ENCODE results near the gene CFAP54. TPM values are rescaled to one million over a fixed set of nuclear protein-coding genes. Genes with fewer than 3 reads are reported as not detected.

Gene CFAP54
- polyA plus RNA-seq, 1 of the 3 experiments (the other 2 are of a cell fraction): 0.87 TPM

DNA sequence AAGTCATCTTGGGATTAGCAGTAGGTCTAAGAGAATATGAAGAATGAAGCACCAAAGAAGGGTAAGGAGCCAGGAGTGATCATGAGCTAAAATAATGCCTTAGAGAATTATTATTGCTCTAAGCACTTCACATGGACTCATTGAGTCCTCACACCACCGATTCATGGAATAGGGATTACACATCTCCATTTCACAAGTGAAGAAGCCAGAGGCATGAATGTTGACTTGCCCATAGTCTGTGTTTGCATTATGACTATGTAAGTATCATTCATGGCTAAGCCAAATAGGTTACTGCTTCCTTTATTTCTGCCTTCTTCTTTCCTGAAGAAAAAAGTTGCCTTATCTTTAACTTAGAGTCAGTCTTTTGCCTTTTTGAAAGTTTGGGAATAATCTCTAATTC lies 318.4 kb downstream of the CFAP54 start:
- CTCF ChIA-PET: no interaction called here

More for the DNA sequence above, 318.4 kb downstream of the CFAP54 start:
- Histone ChIP-seq H3K4me2 (no peak overlapping the region), H3K79me2 (ENCODE audit: insufficient read depth) (no peaks in the 10 kb centered on the region), H3K4me1 (ENCODE audit: control insufficient read depth in 1 of 2, insufficient read depth in 2 of 2, low read depth in 1 of 2, low read length in 1 of 2) (0 out of 4 replicates have a peak, but pooled peaks cover 0 to 6% of the 10 kb centered on the region in 2 experiments), H3K9ac (no peak overlapping the region), H3K27me3 (ENCODE audit: insufficient read depth) (no peaks in the 10 kb centered on the region), H3K9me3 (no peaks in the 10 kb centered on the region), H3K27ac (ENCODE audit: low read depth in 2 of 2, low read length in 1 of 2) (no peak overlapping the region), H3F3A (replicated peaks; ENCODE audit: insufficient read depth) (no peaks in the 10 kb centered on the region), H3K4me3 (ENCODE audit: low read depth in 2 of 2, low read length in 1 of 2) (no peak overlapping the region), H3K36me3 (replicated peaks in 1 of 2; ENCODE audit: control insufficient read depth in 1 of 2, insufficient read depth in 2 of 2, low read length in 1 of 2) (no peaks in the 10 kb centered on the region), H4K20me1 (ENCODE audit: insufficient read depth) (no peaks in the 10 kb centered on the region), H3K9me2 (no peaks in the 10 kb centered on the region), H2AFZ (ENCODE audit: low read depth) (no peak overlapping the region)
- no peak for DNase-seq
- TF ChIP-seq GABPA (IDR thresholded peaks at IDR 0.05; ENCODE audit: low read depth) (no peak), TEAD4 (IDR thresholded peaks at IDR 0.05; ENCODE audit: borderline replicate concordance, insufficient read depth) (no peak), SMC3 (IDR thresholded peaks at IDR 0.05; ENCODE audit: low read depth, low read length) (no peak), JUND (IDR thresholded peaks at IDR 0.05) (no peak), CHD2 (IDR thresholded peaks at IDR 0.05; ENCODE audit: low read length, partially characterized antibody) (no peak), YY1 (IDR thresholded peaks at IDR 0.05; ENCODE audit: low read depth) (no peak), NFIC (IDR thresholded peaks at IDR 0.05; ENCODE audit: borderline replicate concordance) (no peak), RXRA (IDR thresholded peaks at IDR 0.05; ENCODE audit: borderline replicate concordance, low read depth) (no peak), NRF1 (IDR thresholded peaks at IDR 0.05; ENCODE audit: low read depth, low read length) (no peak), FOSL2 (IDR thresholded peaks at IDR 0.05; ENCODE audit: borderline replicate concordance, low read depth) (no peak), MXI1 (IDR thresholded peaks at IDR 0.05; ENCODE audit: low read depth, low read length) (no peak), RFX5 (IDR thresholded peaks at IDR 0.05; ENCODE audit: low read length) (no peak), EZH2phosphoT487 (IDR thresholded peaks at IDR 0.05; ENCODE audit: borderline replicate concordance, low read depth) (no peak)
- TF ChIP-seq, protein P1, sequence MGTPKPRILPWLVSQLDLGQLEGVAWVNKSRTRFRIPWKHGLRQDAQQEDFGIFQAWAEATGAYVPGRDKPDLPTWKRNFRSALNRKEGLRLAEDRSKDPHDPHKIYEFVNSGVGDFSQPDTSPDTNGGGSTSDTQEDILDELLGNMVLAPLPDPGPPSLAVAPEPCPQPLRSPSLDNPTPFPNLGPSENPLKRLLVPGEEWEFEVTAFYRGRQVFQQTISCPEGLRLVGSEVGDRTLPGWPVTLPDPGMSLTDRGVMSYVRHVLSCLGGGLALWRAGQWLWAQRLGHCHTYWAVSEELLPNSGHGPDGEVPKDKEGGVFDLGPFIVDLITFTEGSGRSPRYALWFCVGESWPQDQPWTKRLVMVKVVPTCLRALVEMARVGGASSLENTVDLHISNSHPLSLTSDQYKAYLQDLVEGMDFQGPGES (IDR thresholded peaks at IDR 0.05; ENCODE audit: low read depth, low read length): no peak
- TF ChIP-seq, protein P2, sequence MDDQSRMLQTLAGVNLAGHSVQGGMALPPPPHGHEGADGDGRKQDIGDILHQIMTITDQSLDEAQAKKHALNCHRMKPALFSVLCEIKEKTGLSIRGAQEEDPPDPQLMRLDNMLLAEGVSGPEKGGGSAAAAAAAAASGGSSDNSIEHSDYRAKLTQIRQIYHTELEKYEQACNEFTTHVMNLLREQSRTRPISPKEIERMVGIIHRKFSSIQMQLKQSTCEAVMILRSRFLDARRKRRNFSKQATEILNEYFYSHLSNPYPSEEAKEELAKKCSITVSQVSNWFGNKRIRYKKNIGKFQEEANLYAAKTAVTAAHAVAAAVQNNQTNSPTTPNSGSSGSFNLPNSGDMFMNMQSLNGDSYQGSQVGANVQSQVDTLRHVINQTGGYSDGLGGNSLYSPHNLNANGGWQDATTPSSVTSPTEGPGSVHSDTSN (IDR thresholded peaks at IDR 0.05): no peak
- TF ChIP-seq, protein P3, sequence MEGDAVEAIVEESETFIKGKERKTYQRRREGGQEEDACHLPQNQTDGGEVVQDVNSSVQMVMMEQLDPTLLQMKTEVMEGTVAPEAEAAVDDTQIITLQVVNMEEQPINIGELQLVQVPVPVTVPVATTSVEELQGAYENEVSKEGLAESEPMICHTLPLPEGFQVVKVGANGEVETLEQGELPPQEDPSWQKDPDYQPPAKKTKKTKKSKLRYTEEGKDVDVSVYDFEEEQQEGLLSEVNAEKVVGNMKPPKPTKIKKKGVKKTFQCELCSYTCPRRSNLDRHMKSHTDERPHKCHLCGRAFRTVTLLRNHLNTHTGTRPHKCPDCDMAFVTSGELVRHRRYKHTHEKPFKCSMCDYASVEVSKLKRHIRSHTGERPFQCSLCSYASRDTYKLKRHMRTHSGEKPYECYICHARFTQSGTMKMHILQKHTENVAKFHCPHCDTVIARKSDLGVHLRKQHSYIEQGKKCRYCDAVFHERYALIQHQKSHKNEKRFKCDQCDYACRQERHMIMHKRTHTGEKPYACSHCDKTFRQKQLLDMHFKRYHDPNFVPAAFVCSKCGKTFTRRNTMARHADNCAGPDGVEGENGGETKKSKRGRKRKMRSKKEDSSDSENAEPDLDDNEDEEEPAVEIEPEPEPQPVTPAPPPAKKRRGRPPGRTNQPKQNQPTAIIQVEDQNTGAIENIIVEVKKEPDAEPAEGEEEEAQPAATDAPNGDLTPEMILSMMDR (IDR thresholded peaks at IDR 0.05): no peak
- TF ChIP-seq, protein P4, sequence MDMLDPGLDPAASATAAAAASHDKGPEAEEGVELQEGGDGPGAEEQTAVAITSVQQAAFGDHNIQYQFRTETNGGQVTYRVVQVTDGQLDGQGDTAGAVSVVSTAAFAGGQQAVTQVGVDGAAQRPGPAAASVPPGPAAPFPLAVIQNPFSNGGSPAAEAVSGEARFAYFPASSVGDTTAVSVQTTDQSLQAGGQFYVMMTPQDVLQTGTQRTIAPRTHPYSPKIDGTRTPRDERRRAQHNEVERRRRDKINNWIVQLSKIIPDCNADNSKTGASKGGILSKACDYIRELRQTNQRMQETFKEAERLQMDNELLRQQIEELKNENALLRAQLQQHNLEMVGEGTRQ (IDR thresholded peaks at IDR 0.05; ENCODE audit: borderline replicate concordance, low read depth, low read length): no peak
- TF ChIP-seq, protein P5, sequence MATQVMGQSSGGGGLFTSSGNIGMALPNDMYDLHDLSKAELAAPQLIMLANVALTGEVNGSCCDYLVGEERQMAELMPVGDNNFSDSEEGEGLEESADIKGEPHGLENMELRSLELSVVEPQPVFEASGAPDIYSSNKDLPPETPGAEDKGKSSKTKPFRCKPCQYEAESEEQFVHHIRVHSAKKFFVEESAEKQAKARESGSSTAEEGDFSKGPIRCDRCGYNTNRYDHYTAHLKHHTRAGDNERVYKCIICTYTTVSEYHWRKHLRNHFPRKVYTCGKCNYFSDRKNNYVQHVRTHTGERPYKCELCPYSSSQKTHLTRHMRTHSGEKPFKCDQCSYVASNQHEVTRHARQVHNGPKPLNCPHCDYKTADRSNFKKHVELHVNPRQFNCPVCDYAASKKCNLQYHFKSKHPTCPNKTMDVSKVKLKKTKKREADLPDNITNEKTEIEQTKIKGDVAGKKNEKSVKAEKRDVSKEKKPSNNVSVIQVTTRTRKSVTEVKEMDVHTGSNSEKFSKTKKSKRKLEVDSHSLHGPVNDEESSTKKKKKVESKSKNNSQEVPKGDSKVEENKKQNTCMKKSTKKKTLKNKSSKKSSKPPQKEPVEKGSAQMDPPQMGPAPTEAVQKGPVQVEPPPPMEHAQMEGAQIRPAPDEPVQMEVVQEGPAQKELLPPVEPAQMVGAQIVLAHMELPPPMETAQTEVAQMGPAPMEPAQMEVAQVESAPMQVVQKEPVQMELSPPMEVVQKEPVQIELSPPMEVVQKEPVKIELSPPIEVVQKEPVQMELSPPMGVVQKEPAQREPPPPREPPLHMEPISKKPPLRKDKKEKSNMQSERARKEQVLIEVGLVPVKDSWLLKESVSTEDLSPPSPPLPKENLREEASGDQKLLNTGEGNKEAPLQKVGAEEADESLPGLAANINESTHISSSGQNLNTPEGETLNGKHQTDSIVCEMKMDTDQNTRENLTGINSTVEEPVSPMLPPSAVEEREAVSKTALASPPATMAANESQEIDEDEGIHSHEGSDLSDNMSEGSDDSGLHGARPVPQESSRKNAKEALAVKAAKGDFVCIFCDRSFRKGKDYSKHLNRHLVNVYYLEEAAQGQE (IDR thresholded peaks at IDR 0.05; ENCODE audit: low read depth, low read length): no peak
- WGBS (ENCODE audit: low lambda C conversion rate): 0% methylated on average over 1 of the region's 1 CpG
- POLR2A ChIA-PET: no interaction called here
